Stimulated activated CD4-positive, alpha-beta T cell treated with anti-CD3 and anti-CD28 coated beads, Interleukin-12 subunit alpha, Interleukin-12 subunit beta, amount 100 ng/mL, for 24 hours (primary cell): ENCODE data around the gene PANX3.

Experiments used
- DNase-seq, 2 experiments: peaks; one replicate each; pipeline ENCODE4 v3.0.0-alpha.2; 2020; ENCODE audit warnings: low read depth in 2 of 2

PANX3 gene

DNA sequence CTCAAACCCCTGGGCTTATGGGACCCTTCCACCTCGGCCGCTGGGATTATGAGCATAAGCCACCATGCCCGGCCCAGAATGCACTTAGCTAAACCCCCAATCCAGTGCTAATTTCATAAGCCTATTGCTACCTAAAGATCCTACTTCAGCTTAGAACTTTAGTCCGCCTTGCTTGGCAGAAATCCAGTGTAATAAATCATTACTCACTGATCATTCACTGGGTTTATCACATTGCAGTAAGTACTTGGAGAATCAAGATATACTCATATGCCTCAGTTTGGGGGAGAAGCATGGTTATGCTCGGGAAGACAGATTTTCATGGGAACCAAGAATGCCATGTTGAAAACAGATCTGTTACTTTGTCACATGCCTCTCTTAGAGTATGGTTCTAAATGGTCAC, 7.6 kb downstream of the PANX3 start:
- DNase-seq, result no peak

DNA sequence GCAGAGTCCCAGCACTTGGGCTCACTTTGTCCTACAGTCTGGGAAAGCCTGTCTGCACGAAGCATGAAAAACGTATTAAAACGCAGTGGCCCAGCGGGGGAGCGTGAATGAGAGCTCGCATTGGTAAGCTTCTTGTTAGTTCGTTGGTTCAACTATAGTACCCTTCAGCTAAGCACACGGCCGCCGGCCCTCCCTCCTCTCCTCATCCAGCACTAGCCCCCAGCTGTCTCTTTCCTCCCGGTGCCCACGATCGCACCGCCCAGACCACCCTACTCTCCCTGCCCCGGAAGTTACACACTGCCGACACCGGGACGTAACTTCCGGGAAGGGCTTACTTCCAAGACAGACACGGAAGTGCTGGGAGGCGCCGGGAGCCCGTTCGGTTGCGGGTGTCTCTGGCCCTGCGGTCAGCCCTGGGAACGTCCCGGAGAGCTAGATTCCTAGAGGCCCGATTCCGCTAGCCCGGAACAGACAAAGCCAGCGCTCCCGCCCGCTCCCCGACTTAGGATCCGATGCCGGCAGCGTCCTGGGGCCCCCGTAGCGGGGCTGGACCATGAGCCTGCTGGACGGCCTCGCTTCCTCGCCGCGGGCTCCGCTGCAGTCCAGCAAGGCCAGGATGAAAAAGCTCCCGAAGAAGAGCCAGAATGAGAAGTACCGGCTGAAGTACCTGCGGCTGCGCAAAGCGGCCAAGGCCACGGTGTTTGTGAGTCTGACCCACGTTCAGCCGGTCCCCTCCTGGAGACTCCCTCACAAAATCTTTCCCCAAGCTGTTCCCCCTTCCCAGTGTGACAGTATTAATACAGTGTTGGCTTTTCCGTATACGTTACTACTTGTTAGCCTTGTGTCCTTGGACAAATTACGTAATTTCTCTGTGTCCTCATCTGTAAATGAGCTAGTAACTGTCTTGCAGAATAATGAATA, 11.6 kb downstream of the PANX3 start, which contains the start of gene TBRG1:
Gene TBRG1, plus strand, starts transcription at position 334 of the 921 bp plus-strand sequence. Its CDS starts 220 bp downstream, at position 554.
- peak; percentile 67 to 78 for DNase-seq

DNA sequence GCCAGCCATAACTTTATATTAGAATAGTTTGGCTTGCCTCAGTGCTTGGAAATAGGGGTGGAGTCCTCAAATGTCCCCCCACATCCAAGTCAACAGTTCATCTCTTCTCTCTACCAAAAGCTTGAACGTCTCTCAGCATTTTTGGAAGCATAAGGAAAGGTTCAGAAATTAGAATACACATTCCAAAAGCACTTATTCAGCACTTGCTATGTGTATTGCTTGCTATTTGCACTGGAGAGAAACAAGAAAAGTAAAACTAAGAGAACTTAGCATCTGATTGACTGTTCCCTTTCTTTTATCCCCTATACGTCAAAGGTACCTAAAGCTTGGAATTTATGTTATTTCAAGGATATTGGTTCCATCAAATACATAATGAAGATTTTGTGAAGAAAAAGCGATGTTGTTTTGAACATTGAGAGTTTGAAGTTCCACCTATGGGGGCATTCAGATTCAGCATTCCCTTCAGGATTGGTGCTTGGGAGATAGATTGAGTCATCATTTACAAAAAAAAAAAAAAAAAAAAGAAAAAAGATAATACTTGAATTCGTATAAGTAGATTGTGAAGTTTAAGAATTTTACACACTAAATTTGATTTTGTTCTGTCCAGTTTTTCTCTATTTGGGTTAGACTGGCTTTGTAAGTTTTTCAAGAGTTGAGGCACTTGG, 12.8 kb downstream of the PANX3 start:
- no peak for DNase-seq

DNA sequence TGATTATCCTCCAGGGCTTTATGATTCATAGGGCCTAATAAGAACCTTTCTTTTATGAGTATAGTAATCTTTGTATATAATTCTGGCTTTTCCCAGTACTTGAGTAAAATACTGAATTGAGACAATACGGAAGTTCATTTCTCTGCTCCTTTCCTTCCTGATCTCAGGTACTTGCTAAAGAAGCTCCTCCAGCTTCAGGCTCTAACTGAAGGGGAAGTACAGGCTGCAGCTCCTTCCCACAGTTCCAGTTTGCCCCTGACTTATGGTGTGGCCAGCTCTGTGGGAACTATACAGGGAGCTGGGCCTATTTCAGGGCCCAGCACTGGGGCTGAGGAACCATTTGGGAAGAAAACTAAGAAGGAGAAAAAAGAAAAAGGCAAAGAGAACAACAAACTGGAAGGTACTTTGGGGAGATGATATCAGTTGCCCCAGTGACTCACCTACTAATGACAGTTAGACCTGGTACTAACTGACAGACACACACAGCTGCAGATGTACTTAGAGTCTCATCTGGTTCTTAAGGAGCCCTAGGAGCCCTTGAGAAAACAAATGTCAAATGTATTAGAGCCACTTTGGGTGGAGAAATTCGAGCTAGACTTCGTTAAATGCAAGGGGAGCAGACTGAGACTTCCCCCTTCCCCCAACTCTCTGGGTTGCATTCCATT, 14.4 kb downstream of the PANX3 start:
- DNase-seq, result no peak

DNA sequence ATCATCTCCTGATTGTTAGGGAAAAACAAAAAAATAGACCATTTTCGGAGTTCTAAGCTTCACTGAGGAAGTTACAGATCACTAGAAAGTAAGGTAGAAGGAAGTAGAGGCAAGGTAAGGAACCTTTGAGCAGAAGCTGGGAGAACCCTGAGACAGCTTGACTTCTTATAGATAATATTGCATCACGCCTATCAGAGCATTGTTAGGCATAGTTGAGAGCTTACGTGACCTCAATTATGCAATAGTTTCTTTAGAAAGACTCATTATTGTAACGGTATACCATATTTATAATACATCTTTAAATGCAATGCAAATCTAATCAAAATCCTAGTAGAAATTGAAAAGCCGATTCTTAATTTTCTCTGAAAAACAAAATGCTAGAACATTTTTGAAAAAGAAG, 16.3 kb downstream of the PANX3 start:
- DNase-seq, result no peak

DNA sequence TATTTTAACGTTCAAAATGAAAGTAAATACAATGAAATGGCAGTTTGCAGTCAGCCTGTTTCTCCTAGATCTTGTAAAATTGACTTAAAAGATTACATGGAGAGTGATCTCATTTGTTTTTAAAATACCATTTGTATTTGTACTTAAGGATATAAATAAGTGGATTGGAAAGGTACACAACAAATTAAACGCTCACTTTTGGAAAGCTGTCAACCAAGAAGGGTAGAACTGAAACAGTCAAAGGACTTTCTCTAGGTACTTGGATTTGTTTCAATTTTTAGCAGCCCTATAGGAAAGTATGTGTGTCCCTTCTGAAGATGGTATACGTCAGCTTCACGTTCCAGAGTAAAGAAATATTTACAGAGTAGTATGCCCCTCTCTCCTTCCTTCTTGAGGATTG, 18.7 kb downstream of the PANX3 start:
- DNase-seq, result no peak

DNA sequence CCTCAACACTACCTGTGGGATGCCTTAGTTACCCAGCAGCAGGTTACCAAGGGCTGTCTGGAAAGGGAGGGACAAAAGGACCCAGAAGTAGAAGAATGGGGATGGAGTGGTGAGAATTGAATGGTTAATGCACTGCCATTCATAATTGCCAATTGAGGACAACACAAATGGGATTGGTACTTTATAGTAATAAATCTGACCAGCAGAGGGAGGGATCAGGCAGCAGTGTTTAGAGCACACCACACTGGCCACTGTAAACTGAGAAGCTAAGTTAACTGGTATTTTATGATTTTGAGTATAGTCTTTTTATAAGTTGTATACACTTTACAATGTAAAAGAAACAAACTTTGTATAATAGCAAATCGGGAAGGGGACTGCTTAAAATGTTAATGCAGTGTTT, 22.1 kb downstream of the PANX3 start:
- DNase-seq, result no peak

DNA sequence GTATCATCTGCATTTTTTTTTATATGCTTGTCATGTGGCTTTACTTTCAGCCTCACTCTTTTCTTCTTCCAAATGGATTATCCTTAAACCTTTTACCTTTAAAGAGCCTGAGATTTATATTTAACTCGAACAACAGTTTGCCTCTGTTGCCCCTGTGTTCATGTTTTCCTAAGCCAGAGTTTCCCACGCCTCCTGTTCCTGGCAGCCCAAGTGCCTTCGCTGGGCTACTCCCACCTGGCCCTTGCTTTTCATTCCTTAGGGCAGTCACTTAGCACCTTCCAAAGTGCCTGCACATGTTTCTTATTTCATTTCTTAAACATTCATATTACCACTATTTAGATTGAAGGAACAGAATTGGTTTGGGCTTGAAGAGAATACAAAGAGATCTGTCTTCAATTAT, 24.7 kb downstream of the PANX3 start:
- DNase-seq, result no peak

DNA sequence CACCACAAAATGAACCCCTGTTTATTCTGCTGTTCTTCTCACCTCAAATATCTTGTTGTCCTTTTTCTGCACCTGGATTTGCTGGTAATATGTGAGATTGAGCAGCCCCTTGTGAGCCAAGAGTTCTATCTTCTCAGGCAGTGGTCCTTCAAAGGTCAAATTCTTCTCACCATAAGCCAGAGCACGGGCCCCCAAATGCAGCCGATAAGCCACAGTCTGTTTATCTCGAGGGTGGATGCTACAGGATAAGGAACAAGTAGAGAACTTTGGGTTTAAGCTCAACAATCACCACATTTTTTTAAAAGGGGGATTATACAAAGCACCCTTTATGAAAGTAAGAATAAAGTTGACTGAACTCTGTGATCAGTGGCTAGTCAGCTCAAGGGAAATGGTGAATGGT, 27.3 kb downstream of the PANX3 start:
- DNase-seq, result no peak

DNA sequence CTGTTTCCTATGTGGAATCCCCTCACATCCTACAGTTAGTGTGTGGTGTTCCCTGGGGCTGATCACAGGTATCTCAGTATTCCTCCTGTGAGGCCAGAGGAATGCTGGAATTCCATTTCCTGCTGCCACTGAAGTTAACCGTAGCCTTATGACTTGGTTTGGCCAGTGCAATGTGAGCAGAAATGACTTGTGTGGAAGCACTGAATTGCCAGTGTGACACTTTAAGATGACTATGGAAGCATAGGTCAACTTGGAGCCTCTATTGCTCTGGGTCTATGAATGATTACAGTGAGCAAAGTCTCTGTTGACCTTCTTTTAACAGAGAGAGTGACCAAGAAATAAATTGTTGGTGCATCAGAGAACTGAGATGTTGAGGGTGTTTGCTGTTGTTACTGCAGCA, 28.0 kb downstream of the PANX3 start:
- no peak for DNase-seq

DNA sequence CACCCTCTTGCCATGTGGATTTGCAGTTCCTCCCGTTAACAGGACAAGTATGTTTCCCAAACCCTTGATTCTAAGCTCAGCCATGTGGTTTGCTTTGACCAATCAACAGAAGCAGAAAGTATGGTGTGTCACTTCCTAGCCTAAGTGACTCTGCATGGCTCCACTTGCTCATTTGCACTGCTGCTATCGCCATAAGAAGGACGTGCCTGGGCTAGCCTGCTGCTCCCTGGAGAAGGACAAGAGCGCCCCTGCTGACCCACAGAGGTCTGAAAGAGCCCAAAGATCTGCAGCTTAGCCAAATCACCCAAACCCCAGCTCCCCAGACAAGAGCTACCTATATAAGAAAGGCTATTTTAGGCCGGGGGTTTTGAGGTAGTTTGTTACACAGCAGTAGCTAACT, 29.4 kb downstream of the PANX3 start:
- DNase-seq, result no peak

DNA sequence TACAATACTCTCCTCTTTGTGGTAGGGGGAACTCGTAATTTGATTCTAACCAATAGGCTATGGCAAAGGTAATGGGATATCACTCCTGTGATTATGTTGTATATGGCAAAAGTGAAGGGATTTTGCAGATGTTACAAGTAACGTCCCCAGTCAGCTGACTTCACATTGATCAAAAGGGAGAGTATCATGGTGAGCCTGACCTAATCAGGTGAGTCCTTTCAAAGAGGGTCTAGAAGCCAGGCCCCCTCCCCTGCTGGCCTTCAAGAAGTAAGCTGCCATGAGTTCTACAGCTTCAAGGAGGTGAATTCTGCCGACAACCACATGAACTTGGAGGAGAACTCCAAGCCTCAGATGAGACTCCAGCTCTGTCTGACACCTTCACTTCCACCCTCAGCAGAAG, 31.4 kb downstream of the PANX3 start:
- DNase-seq, result no peak

DNA sequence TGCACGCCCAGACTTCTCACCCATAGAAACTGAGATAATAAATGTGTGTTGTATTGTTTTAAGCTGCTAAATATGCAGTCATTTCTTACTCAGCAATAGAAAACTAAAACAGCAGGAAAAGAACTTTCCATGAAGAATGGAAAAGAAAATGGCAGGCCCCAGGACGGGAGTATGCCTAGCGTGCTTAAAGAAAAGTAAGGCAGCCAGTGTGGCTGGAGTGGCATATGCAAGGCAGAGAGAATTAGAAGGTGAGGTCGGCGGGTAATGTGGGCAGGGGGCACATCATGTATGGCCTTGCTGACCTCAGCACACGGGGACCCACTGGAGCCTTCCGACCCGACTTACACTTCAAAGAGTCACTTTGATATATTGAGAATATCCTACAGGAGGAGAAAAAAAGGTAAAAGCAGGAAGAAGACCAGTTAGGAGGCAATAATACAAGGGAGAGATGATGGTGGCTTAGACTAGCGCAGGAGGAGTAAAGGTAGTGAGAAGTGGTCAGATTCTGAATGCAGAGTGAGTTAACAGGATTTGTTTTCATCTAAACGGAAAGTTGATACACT, 31.9 kb downstream of the PANX3 start:
- no peak for DNase-seq

DNA sequence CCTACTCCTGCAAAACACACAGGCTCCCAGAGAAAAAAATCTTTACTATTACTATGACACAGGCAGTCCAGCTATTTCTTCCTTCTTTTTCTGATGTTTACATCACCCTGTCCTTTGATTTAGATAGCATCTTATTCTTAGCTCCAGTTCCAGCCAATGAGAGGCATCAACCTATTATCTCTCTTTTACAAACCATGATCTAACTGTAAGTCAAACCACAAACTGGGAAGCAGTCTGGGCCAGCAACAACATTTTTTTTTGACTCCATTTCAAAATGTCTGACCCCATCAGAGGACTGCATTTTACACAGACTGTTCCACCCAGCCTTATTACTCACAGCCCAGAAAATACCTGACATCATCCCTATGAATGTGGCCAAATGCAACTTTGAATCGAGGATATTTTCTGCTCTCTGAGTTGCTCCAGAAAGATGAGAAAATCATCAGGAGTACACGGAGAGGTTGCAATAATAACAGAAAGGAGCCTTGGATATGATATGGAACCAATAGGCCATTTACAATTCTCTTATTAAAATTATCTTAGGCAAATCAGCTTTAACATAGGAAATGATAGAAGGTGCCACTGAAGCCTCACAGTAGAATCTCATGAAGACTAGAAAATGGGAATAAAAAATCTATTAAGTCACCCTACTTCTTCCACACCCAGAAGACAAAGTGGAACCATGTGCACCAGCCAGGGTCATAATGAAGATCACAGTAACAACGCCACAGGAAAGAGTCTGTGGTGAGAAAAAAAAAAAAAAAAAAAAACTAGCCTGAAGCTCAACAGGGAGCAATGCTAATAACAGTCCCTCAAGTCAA, 32.6 kb downstream of the PANX3 start:
- DNase-seq, result no peak

DNA sequence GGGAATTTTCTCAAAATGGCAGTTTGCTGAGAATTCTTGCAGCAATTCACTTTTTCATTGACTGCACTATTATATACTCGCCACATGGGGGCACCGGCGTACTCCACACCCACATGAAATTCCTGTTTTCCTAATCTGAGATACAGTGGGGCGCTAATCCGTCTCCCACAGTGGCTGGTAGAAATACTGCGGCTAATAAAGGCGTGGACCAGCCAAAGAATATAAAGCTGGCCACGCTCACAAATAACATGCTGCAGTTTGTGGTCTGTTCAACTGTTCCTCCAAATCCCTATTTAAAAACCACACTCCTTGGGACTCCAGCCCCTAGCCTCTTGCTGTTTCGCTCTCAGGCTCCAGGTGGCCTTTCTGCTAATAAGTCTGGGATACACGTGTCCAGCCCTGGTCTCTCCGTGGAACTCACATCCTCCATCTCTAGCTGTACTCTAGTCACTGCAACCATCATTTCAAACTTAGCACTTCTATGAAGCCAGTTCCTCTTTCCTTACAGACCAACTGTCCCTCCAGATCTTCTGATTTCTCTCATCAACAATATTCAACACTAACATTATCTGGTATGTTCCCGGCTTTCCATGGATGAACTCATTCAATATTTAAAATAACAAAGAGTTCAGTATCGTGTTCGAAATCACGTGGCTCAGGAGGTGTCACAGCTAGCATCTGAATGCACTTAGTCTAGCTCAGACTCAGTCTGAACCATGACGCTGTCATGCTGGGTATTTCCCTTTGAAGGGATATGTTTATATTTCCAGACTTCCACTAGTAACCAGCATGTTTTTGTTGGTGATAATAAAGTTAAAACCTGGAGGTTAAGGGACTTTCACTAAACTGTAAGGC, 33.4 kb downstream of the PANX3 start:
- no peak for DNase-seq

DNA sequence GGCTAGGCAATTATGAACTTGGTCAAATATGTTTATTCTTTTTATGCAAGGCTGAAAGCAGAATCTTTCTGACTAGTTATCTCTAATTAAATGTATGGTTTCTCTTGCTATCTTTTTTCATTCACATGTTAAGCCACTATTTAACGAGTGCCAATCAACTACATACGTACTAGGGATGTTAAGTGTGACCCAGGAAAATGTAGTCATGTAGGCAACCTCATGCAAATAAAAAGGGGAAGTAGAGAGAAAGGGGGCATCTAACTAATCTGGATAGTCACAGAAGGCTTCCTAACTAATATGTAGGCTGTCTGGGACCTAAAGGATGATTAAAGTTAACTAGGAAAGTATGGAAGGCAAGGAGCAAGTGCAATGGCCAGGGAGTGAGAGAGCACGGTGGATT, 34.9 kb downstream of the PANX3 start:
- DNase-seq, result no peak

DNA sequence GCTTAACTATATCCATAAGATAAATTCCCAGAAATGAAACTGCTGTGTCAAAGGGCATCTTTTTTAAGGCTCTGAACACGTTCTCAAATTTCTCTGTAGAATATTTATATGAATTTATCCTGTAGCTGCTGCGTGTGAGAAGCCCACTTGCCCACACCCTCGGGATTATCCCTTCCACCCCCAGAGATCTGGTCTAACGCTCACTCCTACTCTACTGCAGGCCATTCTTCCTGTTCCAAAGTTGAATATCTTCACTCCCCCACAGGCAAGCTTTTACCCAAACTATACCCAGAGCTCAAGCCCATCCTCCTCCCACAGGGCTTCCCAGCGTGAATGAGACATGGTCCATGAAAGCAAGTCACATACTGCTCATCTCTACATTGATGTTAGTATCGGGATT, 37.4 kb downstream of the PANX3 start:
- no peak for DNase-seq

DNA sequence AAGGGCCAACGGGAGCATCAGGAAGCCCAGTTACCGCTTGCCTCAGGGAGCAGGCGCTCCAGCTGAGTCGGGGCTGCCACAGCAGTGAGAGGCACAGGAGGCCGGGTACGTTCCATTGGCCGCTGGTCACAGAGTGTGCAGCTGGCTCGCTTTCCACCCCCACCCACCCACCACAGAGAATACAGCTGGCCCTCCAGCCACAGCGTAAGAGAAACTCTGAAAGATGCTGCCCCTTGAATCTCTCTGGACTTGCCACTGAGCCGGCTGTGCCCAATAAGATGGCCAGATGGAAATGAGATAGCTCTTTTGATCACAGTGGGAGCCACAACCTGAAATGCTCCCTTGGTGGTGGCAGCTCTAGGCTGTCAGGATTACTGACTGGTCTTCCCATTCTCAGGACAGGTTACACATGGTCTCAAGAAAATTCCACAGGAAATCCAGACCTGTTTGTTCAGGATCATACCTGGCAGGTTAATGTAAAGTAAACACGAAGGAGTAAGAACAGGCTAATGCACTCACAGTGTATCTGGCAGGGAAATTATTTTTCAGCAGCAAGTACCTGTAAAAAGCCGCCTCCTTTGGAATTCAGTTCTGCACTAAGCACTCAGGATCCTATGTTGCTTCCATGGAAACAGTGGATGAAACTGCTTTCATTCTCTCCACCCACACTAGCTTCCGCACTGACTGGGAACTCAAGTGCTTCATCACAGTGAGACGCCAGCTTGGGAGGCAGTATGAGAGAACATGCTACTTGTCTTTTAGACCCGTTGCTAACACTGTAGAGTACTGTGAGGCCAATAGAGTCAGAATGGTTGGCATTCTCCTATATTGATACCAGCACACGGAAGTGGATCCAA, 45.8 kb downstream of the PANX3 start:
- DNase-seq, result no peak

DNA sequence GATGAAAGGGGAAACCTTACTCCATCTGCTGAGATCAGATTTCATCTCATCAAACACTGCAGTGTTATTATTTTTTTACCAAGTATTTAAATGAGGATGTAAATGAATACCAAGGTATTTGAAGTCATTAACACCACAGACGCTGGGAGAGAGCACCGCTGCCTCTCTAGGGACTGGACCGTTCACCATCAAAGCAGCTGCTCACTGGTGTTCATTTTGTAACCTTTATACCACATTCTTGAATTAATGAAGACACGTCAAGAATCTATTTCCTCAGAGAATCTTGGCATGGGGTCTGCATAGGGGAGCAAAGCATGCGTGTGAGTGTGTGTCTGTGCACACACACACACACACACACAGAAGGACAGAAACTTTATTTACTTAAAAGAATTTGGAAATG, 46.7 kb downstream of the PANX3 start:
- no peak for DNase-seq

DNA sequence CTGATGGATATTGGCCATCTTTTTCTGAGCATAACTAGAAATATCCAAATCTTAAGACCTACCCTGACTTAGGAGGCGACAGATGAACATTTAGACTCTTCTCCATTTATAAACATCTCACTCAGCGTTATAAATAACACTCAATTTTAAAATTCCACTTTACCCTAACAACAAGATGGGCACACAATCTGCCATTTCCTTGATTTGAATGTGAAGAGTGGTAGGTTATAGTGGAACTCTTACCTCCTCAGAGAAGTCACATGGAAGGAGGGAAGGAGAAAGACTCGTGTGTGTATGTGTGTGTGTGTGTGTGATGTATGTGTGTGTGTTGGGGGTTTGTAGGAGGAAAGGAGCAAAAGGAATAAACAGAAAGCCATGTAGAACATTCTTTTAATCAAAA, 47.3 kb downstream of the PANX3 start:
- DNase-seq, result no peak
